ENCODE data around the gene CACNA2D1.

Gene CACNA2D1

GRCh38 chr7:82331234-82331633 lies 112.3 kb downstream of the CACNA2D1 start:
- no peak for DNase-seq

- no peak for DNase-seq
These were observed 112.8 kb downstream of the CACNA2D1 start for GRCh38 chr7:82330706-82331215.

- no peak for DNase-seq
These were observed 115.7 kb downstream of the CACNA2D1 start for GRCh38 chr7:82327898-82328297.

- DNase-seq: no peak
These were observed 118.2 kb downstream of the CACNA2D1 start for GRCh38 chr7:82325416-82325815.

GRCh38 chr7:82323806-82324205 lies 119.8 kb downstream of the CACNA2D1 start:
- DNase-seq: no peak

- DNase-seq: no peak
These were observed 123.9 kb downstream of the CACNA2D1 start for GRCh38 chr7:82319674-82320118.

GRCh38 chr7:82318786-82319185 lies 124.8 kb downstream of the CACNA2D1 start:
- DNase-seq: no peak

- no peak for DNase-seq
These were observed 125.8 kb downstream of the CACNA2D1 start for GRCh38 chr7:82317760-82318159.

GRCh38 chr7:82317257-82317721 lies 126.3 kb downstream of the CACNA2D1 start:
- no peak for DNase-seq

- DNase-seq: no peak
These were observed 130.3 kb downstream of the CACNA2D1 start for GRCh38 chr7:82313269-82313668.

- no peak for DNase-seq
These were observed 130.9 kb downstream of the CACNA2D1 start for GRCh38 chr7:82312646-82313045.

- DNase-seq: no peak
These were observed 138.1 kb downstream of the CACNA2D1 start for GRCh38 chr7:82305347-82306005.

- DNase-seq: no peak
These were observed 148.7 kb downstream of the CACNA2D1 start for GRCh38 chr7:82294865-82295264.

GRCh38 chr7:82294382-82294784 lies 149.2 kb downstream of the CACNA2D1 start:
- no peak for DNase-seq

GRCh38 chr7:82293467-82293866 lies 150.1 kb downstream of the CACNA2D1 start:
- DNase-seq: no peak

GRCh38 chr7:82291931-82292330 lies 151.6 kb downstream of the CACNA2D1 start:
- no peak for DNase-seq

GRCh38 chr7:82289889-82290288 lies 153.7 kb downstream of the CACNA2D1 start:
- DNase-seq: no peak

- no peak for DNase-seq
These were observed 154.4 kb downstream of the CACNA2D1 start for GRCh38 chr7:82289152-82289535.

GRCh38 chr7:82286798-82287140 lies 156.8 kb downstream of the CACNA2D1 start:
- DNase-seq: no peak

GRCh38 chr7:82286096-82286797 lies 157.3 kb downstream of the CACNA2D1 start:
- DNase-seq: no peak

GRCh38 chr7:82284936-82285519 lies 158.5 kb downstream of the CACNA2D1 start:
- DNase-seq: no peak

GRCh38 chr7:82275342-82275741 lies 168.2 kb downstream of the CACNA2D1 start:
- no peak for DNase-seq

GRCh38 chr7:82274681-82275080 lies 168.9 kb downstream of the CACNA2D1 start:
- DNase-seq: no peak

GRCh38 chr7:82273886-82274285 lies 169.7 kb downstream of the CACNA2D1 start:
- DNase-seq: no peak

All from stimulated activated CD4-positive, alpha-beta T cell treated with anti-CD3 and anti-CD28 coated beads, Interleukin-1b, Interleukin-23, amount 100 ng/mL, for 48 hours (primary cell).